Measurements from ENCODE around the gene CPE. TPM values are rescaled to one million over a fixed set of nuclear protein-coding genes. Genes with fewer than 3 reads are reported as not detected.

Gene CPE
- total RNA-seq, 1 experiment from 2014 or later = 29.3 TPM

GRCh38 chr4:165514739-165515138 lies 135.9 kb downstream of the CPE start:
- no peaks in the 10 kb centered on the region for H3K9me2 ChIP-seq (ENCODE audit: insufficient read depth)
- DNase-seq (ENCODE audit: low read depth, low spot score) (no peak), ATAC-seq (no peak)
- BruUV-seq (replicated peaks) = no TSS peak
- no peaks in the 10 kb centered on the region for H3K79me2 ChIP-seq (ENCODE audit: insufficient read depth, low read length)
- CTCF ChIA-PET = interaction anchor here (1.9 kb wide), 1 partner anchor 21 kb away, joined by 5 read pairs; no protein-coding TSS in a partner anchor
- H3K9ac ChIP-seq (ENCODE audit: low read length) = no peak overlapping the region
- no peak overlapping the region for H3K27ac ChIP-seq (ENCODE audit: low read depth, low read length)
- RAD21 ChIA-PET (ENCODE audit: low non-redundant PET in 1 of 2, low total read pairs in 2 of 2, uncharacterized antibody in 2 of 2, unreplicated experiment in 2 of 2) = no interaction called here
- POLR2A ChIA-PET = no interaction called here
- no peaks in the 10 kb centered on the region for H3K27me3 ChIP-seq (ENCODE audit: insufficient read depth, low read length)
- H3K4me3 ChIP-seq (replicated peaks in 1 of 2; ENCODE audit: low read depth in 1 of 2, low read length in 2 of 2) = no peak overlapping the region
- H3K36me3 ChIP-seq (ENCODE audit: control insufficient read depth in 1 of 2, insufficient read depth in 2 of 2, low read length in 2 of 2) = no peaks in the 10 kb centered on the region
- H3K4me2 ChIP-seq (ENCODE audit: low read length) = no peak overlapping the region
- H3K9me3 ChIP-seq (ENCODE audit: control insufficient read depth in 1 of 2, insufficient read depth in 1 of 2, low read depth in 1 of 2, low read length in 2 of 2) = no peaks in the 10 kb centered on the region
- H3K4me1 ChIP-seq (ENCODE audit: control insufficient read depth in 1 of 2, insufficient read depth in 2 of 2, low read length in 2 of 2) = no peaks in the 10 kb centered on the region
- intact Hi-C loops (cut with micrococcal nuclease) = no loop called here
- TF ChIP-seq YY1 (IDR thresholded peaks at IDR 0.05; ENCODE audit: extremely low read depth, insufficient replicate concordance, low read depth, low read length) = no peak
- TF ChIP-seq MAX (IDR thresholded peaks at IDR 0.05) = no peak
- no peak for TF ChIP-seq REST (IDR thresholded peaks at IDR 0.05; ENCODE audit: low read depth)
- TF ChIP-seq ZNF274 (IDR thresholded peaks at IDR 0.05; ENCODE audit: low read depth, low read length) = no peak
- no peak for TF ChIP-seq SIN3A (IDR thresholded peaks at IDR 0.05; ENCODE audit: low read depth)
- TF ChIP-seq CTCF (IDR thresholded peaks at IDR 0.05 in 2 of 3, conservative IDR thresholded peaks at IDR 0.05 in 1 of 3; ENCODE audit: borderline replicate concordance in 1 of 3, insufficient read depth in 1 of 3, low read depth in 2 of 3, low read length in 2 of 3) = no peak
- no peak for TF ChIP-seq CEBPB (IDR thresholded peaks at IDR 0.05; ENCODE audit: low read depth)
- no peak for TF ChIP-seq SRF (IDR thresholded peaks at IDR 0.05; ENCODE audit: low read depth)
- no peak for TF ChIP-seq POLR2AphosphoS5 (IDR thresholded peaks at IDR 0.05; ENCODE audit: low read depth, low read length)
- no peak for TF ChIP-seq ATF3 (IDR thresholded peaks at IDR 0.05)
- TF ChIP-seq SP1 (IDR thresholded peaks at IDR 0.05; ENCODE audit: low read depth) = no peak
- TF ChIP-seq EZH2 (IDR thresholded peaks at IDR 0.05) = no peak
- no peak for TF ChIP-seq JUND (IDR thresholded peaks at IDR 0.05)
- no peaks in the 10 kb centered on the region for H4K20me1 ChIP-seq (ENCODE audit: insufficient read depth)
- no peak overlapping the region for H2AFZ ChIP-seq (ENCODE audit: low read depth, low read length, poor library complexity, severe bottlenecking)

All from HCT116 (cell line).